Activated T-helper 9 cell treated with anti-CD3 and anti-CD28 coated beads, Interleukin-2, amount 50 U/mL, for 16 hours (primary cell): ENCODE results near the gene TRABD.
"Not testable (repeated sequence)": the region's sequence is repeated elsewhere in the genome, so short reads cannot be mapped to it uniquely, and the experiment has no call there.

ENCODE experiments used
- DNase-seq: peaks from one replicate; pipeline ENCODE4 v3.0.0-alpha.2; 2020; ENCODE audit warnings: low read depth

Gene TRABD

DNA sequence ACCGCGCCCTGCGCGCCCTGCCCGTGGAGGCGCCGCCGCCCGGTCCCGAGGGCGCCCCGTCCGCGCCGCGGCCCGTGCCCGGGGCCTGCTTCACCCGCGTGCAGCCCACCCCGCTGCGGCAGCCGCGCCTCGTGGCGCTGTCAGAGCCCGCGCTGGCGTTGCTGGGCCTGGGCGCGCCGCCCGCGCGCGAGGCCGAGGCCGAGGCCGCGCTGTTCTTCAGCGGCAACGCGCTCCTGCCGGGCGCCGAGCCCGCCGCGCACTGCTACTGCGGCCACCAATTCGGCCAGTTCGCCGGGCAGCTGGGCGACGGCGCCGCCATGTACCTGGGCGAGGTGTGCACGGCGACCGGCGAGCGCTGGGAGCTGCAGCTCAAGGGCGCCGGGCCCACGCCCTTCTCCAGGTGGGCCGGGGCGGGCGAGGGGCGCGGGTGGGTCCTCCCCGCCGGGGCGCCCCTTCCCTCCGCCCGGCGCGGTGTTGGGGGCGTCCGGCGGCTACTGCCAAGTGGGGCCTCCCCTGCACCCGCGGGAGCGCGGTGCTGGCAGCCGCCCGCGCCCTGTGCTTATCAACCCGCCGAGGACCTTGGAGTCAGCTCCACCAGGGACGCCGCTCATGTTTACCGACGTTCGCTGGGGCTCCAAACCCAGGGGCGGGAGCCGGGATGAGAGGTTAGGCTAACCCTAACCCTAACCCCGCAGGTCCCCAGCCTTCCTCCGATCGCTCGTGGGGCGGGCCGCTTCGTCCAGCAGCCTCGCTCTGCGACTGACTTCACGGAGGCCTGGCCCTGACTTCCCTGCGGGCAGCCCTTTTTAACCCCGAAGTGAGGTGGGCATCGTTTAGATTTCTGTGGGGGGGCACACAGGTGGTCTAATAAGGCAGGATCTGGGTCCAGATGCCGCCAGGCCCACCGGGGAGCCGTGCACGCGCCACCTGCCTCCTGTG lies 15.7 kb downstream of the TRABD start:
- no peak for DNase-seq

DNA sequence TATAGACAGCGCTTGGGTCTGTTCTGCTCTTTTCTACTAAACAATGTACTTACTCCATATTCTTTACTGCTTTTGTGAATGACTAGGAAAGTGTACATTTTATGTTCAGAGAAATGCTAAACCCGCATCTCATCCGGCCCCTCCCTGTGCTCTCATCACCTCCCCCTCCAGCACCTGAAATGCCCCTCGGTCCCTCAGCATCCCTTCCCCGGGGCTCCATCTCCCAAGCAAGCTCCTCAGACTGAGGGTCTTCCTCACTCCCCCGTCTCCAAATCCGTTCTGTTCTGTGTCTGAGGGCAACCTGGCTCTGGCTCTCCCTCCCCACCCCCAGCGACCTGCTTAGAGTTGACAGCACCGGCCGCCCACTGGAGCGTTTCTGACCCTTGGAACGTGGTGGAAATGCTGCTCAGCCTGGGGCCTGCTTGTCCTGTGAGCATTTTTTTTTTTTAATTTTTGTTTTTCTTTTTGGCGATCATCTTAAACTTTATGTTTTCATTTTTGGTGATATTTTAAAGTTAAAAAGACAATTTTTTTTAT lies 16.5 kb downstream of the TRABD start:
- DNase-seq, result no peak

DNA sequence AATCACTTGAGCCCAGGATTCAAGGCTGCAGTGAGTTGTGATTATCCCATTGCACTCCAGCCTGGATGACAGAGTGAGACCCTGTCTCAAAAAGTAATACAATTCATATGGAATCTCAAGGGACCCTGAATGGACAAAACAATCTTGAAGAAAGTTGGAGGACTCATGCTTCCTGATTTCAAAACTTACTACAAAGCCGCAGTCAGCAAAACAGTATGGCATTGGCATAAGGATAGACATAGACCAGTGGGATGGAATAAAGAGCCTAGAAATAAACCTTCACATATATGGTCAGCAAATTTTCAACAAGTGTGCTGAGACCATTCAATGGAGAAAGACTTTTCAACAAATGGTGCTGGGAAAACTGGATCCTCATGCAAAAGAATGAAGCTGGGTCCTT lies 17.6 kb downstream of the TRABD start:
- no peak for DNase-seq

DNA sequence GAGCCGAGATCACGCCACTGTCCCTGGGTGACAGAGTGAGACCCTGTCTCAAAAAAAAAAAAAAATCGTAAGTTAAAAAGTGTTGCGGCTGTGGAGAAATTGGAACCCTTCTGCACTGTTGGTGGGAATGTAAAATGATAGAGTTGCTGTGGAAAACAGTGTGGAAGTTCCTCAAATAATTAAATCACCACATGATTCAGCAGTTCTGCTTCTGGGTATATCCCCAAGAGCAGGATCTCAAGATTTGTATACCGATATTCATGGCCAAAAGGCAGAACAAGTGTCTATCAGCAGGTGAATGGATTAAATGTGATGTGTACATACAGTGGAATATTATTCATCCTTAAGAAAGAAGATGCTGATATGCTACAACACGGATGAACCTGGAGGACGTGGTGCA lies 18.9 kb downstream of the TRABD start:
- no peak for DNase-seq

DNA sequence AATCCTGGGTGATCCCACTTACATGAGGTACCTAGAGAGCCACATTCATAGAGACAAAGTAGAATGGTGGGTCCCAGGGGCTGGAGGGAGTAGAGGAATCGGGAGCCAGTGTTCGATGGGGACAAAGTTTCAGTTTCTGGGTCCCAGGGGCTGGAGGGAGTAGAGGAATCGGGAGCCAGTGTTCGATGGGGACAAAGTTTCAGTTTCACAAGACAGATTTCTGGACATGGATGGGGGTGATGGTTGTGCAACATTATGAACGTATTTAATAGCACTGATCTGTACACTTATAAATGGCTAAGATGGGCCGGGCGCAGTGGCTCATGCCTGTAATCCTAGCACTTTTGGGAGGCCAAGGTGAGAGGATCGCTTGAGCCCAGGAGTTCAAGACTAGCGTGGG lies 19.3 kb downstream of the TRABD start:
- not testable (repeated sequence) for DNase-seq

DNA sequence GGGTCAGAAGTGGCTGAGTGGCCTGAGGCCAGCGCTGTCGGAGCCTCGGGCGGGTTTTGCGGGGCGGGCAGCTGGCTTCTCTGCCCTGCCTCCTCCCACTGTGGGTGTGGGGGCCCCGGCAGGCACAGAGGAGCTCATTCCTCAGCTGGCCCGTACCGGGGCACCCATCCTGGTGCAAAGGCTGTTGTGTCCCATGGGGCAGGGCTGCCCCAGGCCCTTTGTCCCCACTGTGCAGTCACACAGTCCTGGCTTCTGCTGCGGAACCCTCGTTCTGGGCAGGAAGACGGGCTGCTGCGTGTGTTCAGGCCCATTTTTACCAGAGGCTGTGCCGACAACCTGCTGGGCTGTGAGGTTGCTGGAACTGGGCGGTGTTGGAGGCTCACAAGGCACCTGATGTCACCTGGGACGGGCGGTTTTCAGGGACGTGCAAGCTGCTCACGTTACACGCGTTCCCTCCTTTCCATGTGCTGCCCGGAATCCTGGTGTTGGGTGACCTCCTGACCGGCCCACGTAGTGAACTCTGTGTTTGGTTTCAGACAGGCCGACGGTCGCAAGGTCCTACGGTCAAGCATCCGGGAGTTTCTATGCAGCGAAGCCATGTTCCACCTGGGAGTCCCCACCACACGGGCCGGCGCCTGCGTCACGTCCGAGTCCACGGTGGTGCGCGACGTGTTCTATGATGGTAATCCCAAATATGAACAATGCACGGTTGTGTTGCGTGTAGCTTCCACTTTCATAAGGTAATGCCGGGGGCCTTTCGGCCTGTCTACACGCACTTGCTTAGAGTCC lies 20.3 kb downstream of the TRABD start:
- DNase-seq, result no peak

DNA sequence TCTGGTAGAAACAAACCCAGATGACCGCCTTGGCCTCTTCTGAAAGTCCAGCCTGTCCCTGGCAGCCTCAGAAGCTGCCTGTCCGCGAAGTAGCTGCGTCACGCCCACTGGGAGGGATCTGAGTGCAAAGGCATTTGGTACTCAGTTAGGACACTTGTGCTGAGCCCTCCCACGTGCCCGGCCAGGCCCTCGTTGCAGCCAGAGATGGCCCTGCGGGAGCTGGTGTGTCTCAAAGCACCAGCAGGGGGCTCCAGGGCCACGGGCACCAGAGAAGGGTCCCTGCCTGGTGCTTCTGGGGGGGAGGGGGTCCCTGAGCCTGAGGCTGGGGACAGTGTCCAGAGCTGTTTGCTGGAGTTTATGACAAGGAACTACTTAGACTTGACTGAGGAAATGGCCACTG lies 20.9 kb downstream of the TRABD start:
- no peak for DNase-seq

DNA sequence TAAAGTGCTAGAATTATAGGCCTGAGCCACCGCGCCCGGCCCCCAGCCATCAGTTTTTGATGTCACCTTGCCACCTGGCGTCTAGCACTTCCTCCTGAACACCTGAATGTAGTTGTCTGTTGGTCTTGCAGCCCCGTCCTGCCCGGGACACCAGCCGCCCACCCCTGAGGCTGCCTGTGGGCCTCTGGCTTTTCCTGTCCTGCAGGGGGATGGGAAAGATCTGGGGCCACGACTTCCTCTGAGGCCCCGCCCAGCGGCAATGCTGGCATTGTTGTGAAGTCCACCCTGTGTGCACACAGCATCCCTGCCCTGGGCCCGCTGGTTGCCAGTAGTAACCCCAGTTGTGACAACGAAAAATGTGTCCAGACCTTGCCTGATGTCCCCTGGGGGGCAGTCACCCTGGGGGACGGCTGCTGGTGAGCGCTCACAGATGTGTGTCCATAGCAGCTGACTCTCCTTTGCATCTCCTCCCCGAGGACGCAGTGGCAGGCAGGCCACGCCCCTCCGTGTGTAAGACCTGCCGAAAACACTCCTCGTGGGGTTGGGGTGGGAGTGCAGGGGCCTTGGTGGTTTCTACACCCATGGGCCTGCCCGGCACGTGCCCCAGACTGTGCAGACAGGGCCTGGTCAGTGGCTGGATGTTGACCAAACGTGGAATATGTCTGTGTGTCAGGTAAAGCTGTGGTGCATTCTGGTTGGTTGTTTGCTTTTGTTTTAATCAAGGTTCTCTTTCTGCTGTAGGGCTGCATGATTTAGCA lies 21.8 kb downstream of the TRABD start:
- DNase-seq, result no peak

DNA sequence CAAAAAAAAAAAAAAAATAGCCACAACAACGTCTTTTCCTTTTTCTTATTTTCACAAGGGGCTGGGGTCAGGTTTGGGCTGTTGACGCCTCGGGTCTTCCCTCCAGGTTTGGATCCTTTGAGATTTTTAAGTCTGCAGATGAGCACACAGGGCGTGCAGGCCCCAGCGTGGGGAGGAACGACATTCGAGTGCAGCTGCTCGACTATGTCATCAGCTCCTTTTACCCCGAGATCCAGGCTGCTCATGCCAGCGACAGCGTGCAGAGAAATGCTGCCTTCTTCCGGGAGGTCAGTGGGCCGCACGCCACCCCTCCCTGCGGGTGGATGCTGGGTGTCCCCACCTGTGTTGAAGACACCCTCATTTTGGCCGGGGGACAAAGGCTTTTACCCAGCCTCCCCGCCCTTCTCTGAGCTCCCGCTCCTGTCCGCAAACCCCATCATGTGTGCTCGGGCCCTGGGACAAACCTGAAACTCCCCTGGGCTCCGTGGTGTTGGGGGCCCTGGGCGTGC lies 22.8 kb downstream of the TRABD start:
- DNase-seq, result no peak

DNA sequence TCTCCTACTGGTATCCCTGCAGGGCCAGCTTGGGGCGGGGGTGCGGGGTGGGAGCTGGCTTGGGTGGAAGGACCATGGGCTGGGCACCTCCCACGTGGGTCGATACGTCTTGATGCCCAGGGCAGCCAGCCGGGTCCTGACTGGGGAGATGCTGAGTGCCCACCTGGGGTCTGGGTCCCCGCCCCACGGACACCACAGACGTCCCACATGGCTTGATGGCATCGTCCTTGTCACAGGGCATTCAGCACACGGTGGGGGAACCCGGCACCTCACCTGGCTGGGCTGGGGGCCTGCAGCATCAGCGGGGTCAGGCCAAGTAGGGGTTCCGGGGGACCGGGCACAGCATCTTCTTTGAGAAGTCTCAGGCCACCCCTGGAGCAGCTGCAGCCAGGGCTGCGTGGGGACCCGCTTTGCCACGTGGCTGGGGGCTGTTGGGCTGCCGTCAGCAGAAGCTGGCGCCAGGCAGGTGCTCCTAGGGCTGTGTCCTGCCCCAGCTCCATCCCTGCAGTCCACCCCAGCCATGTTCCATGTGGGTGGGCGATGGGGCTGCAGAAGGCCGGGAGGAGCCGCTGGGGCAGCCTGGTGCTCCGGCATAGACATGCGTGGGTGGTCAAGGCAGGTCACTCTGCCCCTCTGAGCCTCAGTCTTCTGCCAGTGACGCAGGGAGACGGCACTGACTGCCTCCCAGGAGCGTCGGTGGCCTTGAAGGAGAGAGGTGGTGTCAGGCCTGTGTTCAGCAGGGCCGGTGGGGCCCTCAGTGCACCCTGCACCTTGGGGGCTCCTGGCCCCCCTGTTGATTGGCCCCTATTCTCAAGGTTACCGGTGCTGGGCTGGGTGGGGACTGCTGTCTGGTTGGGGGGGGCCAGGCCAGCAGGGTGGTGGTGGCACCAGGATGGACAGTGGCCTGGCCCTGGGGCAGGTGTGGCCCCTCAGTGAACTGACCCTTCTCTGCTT lies 23.5 kb downstream of the TRABD start:
- DNase-seq, result no peak

DNA sequence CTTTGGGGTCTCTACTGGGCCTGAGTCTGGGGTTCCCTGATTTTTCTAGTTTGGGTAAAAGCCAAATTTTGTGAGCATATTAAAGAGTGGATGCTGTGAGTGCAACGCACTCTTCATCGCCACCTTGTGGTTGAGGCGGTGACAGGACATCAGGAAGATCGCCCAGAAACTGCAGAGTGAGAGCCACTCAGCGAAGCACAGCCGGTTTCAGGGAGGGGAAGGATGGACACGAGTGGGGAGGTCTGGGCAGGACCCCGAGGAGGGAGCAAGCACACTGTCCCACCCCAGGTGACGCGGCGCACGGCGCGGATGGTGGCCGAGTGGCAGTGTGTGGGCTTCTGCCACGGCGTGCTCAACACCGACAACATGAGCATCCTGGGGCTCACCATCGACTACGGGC lies 24.2 kb downstream of the TRABD start:
- peak; percentile 42 for DNase-seq

DNA sequence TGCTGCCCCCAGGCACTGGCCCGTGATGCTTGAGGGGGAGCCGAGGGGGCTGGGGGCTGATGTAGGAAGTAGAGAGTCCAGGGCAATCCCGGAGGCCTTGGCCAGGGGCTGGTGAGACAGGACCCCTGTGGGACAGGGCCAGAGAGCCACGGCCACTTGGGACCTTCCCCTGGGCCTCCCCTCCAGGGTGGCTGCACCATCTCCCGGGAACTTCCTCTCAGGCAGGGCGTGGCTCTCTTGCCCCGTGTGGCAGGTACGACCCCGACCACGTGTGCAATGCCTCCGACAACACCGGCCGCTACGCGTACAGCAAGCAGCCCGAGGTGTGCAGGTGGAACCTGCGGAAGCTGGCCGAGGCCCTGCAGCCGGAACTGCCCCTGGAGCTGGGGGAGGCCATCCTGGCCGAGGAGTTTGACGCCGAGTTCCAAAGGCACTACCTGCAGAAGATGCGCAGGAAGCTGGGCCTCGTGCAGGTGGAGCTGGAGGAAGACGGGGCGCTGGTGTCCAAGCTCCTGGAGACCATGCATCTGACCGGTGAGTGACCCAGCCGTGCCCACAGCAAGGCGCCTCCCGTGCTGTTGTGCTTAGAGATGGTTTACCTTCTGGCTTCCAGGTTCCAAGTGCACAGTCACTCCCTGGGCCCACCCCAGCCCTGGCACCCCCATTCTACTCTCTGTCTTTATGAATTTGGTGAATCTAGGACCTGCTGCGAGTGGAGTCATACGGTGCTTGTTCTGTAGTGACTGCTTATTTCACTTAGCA lies 24.8 kb downstream of the TRABD start:
- no peak for DNase-seq

DNA sequence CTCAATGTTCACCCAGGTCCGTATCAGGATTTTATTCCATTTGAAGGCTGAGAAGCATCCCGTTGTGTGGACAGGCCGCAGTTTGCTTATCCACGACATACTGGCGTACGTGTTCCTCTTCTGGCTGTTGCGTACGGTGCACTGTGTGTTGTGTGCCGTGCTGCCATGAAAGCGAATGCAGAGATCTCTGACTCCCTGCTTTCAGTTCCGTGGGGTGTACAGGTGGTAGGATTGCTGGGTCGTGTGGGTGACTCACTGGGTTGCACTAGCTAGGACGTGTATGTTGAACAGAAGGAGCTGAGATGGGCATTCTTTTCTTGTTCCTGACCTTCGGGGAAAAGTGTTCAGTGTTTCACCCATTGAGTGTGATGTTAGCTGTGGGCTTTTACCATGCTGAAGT lies 25.4 kb downstream of the TRABD start:
- DNase-seq, result no peak

DNA sequence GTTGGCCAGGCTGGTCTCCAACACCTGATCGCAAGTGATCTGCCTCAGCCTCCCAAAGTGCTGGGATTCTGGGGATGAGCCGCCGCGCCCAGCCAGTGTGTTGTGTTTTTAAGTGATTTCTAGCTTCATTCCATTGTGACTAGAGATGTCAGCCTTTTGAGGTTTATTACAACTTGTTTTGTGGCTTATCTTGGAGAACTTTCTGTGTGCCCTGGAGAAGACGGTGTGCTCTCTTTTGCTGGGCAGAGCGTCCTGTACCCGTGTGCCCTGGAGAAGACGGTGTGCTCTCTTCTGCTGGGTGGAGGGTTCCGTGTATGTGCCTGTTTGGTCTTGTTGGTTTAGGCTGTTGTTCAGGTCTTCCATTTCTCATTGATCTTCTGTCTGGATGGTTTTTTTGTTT lies 27.6 kb downstream of the TRABD start:
- DNase-seq, result no peak

DNA sequence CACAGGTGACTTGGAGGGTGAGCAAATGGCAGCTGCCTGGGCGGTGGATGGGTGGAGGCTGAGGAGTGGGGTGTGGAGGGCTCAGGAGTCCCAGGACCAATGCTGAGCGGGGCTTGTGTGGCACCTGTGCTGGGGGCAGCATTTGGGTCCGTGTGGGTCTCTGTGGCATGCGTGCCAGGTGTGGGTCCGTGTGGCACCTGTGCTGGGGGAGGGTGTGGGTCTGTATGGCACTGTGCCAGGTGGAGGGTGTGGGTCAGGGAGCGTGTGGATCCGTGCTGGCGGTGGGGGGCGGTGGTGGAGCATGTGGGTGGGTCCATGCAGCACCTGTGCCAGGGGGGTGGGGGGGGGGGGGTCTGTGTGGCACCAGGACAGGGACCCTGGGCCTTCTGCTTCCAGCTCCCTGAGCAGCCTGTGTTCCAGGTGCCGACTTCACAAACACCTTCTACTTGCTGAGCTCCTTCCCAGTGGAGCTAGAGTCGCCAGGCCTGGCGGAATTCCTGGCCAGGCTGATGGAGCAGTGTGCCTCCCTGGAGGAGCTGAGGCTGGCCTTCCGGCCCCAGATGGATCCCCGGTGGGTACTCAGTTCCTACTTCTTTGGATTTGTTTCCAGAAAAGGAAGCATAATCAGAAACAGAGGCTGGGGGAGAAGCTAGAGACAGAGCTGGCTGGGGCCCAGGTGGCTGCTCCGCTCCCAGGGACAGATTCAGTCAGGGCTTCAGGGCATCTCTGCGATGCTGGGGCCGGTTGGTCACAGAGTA lies 29.8 kb downstream of the TRABD start:
- DNase-seq, result no peak

DNA sequence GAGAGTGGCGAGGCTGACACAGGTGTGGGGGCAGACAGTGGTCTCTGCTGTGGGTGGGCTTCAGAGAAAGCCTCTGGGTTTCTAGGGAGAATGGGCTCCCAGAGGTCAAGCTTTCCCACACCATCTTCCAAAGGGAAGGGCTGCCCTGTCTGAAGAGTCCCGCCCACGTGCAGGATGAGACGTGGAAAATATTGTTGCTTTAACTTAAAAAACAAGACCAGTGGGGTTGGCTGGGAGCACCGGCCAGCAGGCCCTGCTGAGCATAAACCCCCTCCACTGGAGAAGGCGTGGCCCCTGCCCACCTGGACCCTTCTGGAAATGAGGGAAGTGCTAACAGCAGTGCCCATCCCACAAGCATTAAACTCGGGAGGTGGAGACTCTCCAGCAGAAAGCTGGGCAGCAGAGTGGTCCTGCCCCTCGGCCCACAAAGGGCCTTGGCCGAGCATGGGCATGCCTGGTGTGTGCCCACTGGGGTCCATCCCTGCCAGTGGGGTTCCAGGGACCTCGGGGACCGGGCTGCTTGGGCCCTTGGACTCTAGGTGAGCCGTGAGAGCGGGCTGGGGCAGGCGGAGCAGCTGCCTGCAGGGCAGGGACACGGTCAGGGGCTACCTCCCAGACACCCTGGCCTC lies 30.5 kb downstream of the TRABD start:
- no peak for DNase-seq

DNA sequence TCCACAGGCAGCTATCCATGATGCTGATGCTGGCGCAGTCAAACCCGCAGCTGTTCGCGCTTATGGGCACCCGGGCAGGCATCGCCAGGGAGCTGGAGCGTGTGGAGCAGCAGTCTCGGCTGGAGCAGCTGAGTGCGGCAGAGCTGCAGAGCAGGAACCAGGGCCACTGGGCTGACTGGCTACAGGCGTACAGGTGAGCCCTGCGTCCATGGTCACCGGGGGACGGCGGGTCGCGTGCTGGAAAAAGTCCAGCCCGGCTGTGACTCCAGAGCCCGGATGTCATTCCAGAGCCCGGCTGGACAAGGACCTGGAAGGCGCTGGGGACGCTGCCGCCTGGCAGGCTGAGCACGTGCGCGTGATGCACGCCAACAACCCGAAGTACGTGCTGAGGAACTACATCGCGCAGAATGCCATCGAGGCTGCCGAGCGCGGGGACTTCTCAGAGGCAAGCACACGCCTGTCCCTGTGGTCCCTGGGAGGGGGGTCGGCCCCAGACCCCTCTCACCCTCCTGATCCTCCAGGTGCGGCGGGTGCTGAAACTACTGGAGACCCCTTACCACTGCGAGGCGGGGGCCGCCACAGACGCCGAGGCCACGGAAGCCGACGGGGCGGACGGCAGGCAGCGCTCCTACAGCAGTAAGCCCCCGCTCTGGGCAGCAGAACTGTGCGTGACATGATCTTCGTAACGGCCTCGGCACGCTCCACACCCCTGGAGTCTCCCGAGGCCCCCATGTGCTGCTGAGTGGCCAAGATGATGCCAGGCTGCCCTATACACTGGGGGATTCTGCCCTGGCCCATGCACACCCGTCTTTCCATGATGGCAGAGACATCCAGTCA lies 31.2 kb downstream of the TRABD start:
- DNase-seq, result no peak
